GM12872 (cell line): ENCODE results near the gene CAMTA1.

Source experiments
- CTCF ChIP-seq: IDR thresholded peaks from 3 replicates; pipeline ENCODE4 v1.5.1; 2011; ENCODE audit warnings: low read depth, mild to moderate bottlenecking, low read length, moderate library complexity; ENCODE audit not compliant: insufficient read depth

CAMTA1 gene

GRCh38 chr1:7677815-7678214 lies 892.6 kb downstream of the CAMTA1 start:
- no peak for TF ChIP-seq CTCF

- TF ChIP-seq CTCF = no peak
These were observed 893.4 kb downstream of the CAMTA1 start for GRCh38 chr1:7678491-7679158.

DNA sequence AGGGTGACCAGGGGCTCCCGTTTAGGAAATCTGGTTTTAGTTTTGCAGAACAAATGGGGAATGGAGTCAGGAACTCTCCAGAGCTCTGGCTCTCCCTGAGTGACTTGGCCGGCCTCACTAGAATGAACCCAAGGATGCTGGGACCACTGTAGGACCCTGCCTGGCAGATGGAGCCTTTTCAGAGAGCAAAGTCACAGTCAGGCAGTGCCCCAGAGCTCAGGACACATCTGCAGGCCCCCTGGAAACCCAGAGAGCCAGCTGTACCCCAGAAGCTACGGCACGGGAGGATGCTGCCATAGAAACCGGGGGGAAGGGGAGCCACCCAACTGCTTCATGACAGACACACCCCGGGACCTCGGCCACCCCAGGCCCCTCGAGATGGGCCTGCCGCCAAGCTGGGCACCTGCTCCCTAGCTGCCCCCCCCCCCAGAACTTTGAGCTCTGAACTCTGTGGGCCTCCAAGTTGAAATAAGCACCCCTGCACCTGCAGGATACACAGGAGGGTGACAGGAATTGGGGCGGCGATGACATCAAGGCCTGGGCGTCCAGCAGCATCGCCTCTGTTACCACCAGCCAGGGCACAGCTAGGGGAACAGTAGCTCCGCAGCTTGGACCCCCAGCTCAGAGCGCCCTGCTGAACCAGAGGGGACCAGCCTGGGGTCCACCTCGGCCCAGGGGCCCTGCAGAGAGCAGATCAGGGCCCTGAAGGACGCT lies 894.1 kb downstream of the CAMTA1 start:
- no peak for TF ChIP-seq CTCF

DNA sequence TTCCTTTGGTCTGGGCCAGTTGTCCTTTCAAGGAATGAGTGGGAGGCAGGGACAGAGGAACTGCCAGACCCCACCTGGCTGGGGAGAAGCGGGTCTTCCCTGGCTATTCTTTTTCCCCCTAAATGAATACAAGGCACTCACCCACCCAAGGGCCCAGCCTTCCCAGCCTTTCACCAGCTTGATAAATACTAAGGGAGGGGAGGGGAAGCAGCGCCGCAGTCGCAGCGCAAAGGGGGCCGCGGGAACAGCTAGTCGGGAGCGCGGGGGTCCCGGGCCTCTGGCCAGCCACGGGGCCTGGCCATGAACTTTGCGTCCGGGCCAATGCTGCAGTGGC lies 894.6 kb downstream of the CAMTA1 start:
- TF ChIP-seq CTCF = no peak

DNA sequence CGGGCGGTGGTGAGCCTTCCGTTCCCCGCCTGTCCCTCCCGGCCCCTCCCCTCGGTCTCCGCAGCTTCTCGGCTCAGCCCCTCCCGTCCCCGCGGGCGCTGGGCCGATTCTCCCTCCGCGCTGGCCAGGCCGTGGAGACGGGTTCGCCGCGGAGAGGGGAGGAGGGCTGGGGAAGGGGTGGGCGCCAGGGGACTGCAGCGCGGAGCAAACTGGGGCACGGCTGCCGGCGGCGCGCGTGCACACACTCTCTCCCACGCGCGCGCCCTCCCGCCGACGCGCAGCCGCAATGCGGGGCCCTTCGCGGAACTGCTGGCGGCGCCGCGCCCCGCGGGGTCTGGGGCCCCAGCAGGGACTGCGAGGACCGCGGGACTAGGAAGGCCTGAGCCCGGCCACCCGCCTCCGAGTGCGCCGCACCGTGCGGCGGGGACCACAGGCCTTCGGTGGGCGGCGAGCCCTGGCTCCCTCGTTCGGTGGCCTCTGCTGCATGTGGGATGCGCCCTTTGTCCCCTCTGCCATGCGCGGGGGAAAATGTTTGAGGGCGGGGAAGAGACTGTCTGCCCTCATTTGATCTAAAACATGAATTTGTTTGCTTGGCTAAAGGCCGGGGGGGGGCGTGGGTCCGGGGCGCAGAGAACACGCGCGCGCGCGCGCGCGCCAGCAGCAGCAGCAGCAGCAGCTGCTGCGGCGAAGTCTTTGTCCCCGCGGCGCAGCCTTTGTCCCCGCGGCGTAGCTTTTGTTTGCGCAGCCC lies 895.1 kb downstream of the CAMTA1 start:
- no peak for TF ChIP-seq CTCF

DNA sequence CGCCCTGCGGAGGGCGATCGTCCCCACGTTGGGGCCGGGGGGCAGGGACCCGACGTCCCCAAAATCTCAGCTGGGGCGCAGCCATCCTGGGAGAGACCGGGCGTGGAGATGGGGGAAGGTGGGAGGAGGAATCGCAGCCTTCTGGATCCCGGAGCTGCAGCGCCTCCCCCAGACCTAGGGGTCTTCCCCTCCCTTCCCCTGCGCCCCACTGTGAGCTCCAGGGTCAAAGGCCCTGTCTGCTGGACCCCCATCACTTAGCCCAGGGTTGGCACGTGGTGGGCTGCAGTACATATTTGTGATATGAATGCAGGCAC lies 895.7 kb downstream of the CAMTA1 start:
- no peak for TF ChIP-seq CTCF

DNA sequence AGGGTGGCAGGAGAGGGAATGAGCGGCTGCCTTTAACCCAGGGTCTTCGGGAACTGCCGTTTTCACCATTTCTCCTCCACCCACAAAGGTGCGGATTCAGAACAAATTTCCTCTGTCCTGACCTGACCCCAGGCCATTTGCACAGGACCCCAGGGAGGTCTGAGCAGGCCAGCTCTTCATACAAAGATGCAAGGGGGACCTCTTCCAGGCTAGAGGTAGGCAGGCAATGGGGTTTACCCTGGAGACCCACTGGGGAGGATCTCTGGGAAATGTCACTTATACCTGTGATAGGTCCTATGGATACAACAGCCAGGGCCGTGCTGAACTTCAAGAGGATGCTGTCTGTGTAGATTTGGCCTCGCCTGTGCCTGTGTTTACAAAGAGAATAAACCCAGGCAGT lies 896.1 kb downstream of the CAMTA1 start:
- no peak for TF ChIP-seq CTCF
